ENCODE data around the gene HSD17B14. TPM values are rescaled to one million over a fixed set of nuclear protein-coding genes. Genes with fewer than 3 reads are reported as not detected.

HSD17B14 gene
- total and polyA plus RNA-seq, 9 of the 15 experiments (the other 6 are each of a cell fraction or from before 2014, with no cell fraction given) = 0.16 TPM; not detected in 8

DNA sequence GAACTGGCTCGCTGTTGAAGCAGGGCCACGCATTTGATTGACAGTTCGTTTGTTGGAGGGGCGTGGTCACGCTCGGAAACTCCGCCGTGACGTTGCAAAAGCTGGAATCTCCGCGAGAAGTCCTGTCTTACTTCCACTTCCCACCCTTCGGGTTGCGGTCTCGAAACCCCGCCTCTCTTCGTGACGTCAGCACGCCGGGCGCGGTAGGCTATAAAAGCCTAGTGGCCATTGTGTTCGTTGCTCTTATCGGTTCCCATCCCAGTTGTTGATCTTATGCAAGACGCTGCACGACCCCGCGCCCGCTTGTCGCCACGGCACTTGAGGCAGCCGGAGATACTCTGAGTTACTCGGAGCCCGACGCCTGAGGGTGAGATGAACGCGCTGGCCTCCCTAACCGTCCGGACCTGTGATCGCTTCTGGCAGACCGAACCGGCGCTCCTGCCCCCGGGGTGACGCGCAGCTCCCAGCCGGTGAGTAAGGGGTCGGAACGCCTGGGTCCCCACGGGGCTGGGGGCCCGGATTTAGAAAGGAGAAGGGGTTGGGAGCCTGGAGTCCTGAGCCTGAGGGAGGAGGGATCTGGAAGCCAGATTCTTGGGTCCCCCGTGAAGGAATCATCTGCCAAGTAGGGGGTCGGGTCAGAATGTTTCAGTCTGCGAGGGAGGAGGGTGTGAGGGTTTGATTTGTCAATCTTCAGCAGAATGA, 36.0 kb upstream of the HSD17B14 start, which contains the start of gene PPP1R15A (continued):
- TF ChIP-seq HNRNPK (IDR thresholded peaks at IDR 0.05; ENCODE audit: low read depth, low read length, poor library complexity, severe bottlenecking) (no peak), NCOA2 (IDR thresholded peaks at IDR 0.05; ENCODE audit: partially characterized antibody in 2 of 2) (no peak), L3MBTL2 (IDR thresholded peaks at IDR 0.05) (no peak), ZNF644 (tag; IDR thresholded peaks at IDR 0.05; ENCODE audit: low read depth) (no peak; the same call in 1 of the 2 replicates), ZNF551 (CRISPR knock-in tag; IDR thresholded peaks at IDR 0.05) (no peak), CCNT2 (IDR thresholded peaks at IDR 0.05; ENCODE audit: borderline replicate concordance, extremely low read depth, insufficient read length, low read depth, low read length) (peak; percentile 72), PTRF (tag; IDR thresholded peaks at IDR 0.05) (no peak), ZNF24 (IDR thresholded peaks at IDR 0.05) (peak; percentile 65), TAF1 (IDR thresholded peaks at IDR 0.05; ENCODE audit: control insufficient read depth, extremely low read depth, insufficient read depth, low read length, severe bottlenecking) (peak; percentile 94), CXXC5 (CRISPR knock-in tag; IDR thresholded peaks at IDR 0.05) (peak; percentile 95), MECOM (CRISPR knock-in tag; IDR thresholded peaks at IDR 0.05) (no peak), MED1 (CRISPR knock-in tag; IDR thresholded peaks at IDR 0.05; ENCODE audit: borderline replicate concordance) (no peak), HMG20A (CRISPR knock-in tag; conservative IDR thresholded peaks at IDR 0.05) (no peak), MTA2 (IDR thresholded peaks at IDR 0.05; ENCODE audit: low read depth) (no peak), RBBP5 (IDR thresholded peaks at IDR 0.05; ENCODE audit: borderline replicate concordance, insufficient read depth, low read length, poor library complexity, severe bottlenecking) (peak; percentile 62), GABPA (tag; conservative IDR thresholded peaks at IDR 0.05; ENCODE audit: low read depth) (no peak), GABPB2 (CRISPR knock-in tag; conservative IDR thresholded peaks at IDR 0.05) (peak; percentile 78; the same call in 1 of the 2 replicates), SMAD1 (IDR thresholded peaks at IDR 0.05; ENCODE audit: low read depth, low read length, partially characterized antibody) (peak; percentile 99), PPARD (CRISPR knock-in tag; IDR thresholded peaks at IDR 0.05) (no peak), RCOR1 (IDR thresholded peaks at IDR 0.05; ENCODE audit: borderline replicate concordance in 1 of 2, low read depth in 2 of 2, low read length in 2 of 2) (peak in 1 of 2 experiments; percentile 41; a peak in 1 of 4 replicates)
- TF ChIP-seq, protein P1, sequence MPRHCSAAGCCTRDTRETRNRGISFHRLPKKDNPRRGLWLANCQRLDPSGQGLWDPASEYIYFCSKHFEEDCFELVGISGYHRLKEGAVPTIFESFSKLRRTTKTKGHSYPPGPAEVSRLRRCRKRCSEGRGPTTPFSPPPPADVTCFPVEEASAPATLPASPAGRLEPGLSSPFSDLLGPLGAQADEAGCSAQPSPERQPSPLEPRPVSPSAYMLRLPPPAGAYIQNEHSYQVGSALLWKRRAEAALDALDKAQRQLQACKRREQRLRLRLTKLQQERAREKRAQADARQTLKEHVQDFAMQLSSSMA (CRISPR knock-in tag; IDR thresholded peaks at IDR 0.05) = no peak
- TF ChIP-seq, protein P2, sequence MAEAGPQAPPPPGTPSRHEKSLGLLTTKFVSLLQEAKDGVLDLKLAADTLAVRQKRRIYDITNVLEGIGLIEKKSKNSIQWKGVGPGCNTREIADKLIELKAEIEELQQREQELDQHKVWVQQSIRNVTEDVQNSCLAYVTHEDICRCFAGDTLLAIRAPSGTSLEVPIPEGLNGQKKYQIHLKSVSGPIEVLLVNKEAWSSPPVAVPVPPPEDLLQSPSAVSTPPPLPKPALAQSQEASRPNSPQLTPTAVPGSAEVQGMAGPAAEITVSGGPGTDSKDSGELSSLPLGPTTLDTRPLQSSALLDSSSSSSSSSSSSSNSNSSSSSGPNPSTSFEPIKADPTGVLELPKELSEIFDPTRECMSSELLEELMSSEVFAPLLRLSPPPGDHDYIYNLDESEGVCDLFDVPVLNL (CRISPR knock-in tag; IDR thresholded peaks at IDR 0.05; ENCODE audit: low read depth) = 0 out of 2 replicates have a peak, but pooled peaks have one; percentile 55
- TF ChIP-seq, protein P3, sequence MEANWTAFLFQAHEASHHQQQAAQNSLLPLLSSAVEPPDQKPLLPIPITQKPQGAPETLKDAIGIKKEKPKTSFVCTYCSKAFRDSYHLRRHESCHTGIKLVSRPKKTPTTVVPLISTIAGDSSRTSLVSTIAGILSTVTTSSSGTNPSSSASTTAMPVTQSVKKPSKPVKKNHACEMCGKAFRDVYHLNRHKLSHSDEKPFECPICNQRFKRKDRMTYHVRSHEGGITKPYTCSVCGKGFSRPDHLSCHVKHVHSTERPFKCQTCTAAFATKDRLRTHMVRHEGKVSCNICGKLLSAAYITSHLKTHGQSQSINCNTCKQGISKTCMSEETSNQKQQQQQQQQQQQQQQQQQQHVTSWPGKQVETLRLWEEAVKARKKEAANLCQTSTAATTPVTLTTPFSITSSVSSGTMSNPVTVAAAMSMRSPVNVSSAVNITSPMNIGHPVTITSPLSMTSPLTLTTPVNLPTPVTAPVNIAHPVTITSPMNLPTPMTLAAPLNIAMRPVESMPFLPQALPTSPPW (CRISPR knock-in tag; IDR thresholded peaks at IDR 0.05) = no peak; the same call in none of the 2 replicates
- TF ChIP-seq, protein P4, sequence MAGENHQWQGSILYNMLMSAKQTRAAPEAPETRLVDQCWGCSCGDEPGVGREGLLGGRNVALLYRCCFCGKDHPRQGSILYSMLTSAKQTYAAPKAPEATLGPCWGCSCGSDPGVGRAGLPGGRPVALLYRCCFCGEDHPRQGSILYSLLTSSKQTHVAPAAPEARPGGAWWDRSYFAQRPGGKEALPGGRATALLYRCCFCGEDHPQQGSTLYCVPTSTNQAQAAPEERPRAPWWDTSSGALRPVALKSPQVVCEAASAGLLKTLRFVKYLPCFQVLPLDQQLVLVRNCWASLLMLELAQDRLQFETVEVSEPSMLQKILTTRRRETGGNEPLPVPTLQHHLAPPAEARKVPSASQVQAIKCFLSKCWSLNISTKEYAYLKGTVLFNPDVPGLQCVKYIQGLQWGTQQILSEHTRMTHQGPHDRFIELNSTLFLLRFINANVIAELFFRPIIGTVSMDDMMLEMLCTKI (IDR thresholded peaks at IDR 0.05; ENCODE audit: partially characterized antibody) = no peak

All from K562 (cell line).